Activated CD8-positive, alpha-beta memory T cell treated with anti-CD3 and anti-CD28 coated beads, Interleukin-2, amount 50 U/mL, for 48 hours (primary cell): ENCODE results near the gene MRS2.

Source experiments
- DNase-seq: peaks from one replicate; pipeline ENCODE4 v3.0.0-alpha.2; 2020

Gene MRS2

GRCh38 chr6:24432611-24433010 lies 29.9 kb downstream of the MRS2 start:
- DNase-seq: no peak

- no peak for DNase-seq
These were observed 34.2 kb downstream of the MRS2 start for GRCh38 chr6:24436979-24437378.

GRCh38 chr6:24439858-24440539 lies 37.3 kb downstream of the MRS2 start:
- DNase-seq: no peak

DNA sequence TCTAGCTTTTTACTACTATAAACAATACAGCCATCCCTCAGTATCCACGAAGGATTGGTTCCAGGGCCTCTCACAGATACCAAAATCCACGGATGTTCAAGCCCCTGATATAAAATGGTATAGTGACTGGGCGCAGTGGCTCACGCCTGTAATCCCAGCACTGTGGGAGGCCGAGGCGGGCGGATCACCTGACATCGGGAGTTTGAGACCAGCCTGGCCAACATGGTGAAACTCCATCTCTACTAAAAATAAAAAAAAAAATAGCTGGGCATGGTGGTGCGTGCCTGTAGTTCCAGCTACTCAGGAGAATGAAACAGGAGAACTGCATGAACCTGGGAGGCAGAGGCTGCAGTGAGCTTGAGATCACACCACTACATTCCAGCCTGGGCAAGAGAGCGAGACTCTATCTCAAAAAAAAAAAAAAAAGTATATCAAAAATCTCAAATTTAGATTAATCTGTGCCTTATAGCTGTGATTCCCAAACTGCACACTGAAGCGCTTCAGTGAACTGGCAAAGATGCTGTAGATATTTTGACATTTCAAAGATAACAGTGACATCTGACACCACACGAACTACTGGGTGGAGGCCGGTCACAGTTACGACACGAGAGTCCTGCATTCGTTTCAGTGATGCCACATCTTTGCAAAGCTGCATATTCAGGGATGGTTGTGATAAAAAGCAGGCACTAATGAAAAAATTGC lies 38.3 kb downstream of the MRS2 start:
- no peak for DNase-seq

GRCh38 chr6:24441599-24441904 lies 38.8 kb downstream of the MRS2 start:
- no peak for DNase-seq

- no peak for DNase-seq
These were observed 41.9 kb downstream of the MRS2 start for GRCh38 chr6:24444588-24444987.

DNA sequence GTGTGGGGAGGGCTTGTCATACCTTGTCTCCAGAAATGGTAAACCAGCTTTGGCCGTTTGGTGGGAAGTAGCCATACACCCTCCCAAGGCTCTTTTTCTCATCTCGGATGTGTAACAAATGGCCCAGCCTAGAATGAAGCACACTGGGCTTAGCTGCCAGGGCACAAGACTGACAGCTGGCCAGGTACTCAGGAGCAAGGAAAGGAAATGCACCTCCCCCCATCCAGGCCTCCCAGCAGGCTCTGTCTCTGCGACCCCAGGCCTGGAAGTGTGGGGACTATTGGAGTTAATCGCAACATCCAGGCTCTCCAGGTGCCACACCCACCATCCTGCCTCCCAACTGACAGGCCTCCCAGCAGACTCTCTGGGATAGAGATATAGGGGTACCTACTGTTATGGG lies 43.0 kb downstream of the MRS2 start:
- no peak for DNase-seq

DNA sequence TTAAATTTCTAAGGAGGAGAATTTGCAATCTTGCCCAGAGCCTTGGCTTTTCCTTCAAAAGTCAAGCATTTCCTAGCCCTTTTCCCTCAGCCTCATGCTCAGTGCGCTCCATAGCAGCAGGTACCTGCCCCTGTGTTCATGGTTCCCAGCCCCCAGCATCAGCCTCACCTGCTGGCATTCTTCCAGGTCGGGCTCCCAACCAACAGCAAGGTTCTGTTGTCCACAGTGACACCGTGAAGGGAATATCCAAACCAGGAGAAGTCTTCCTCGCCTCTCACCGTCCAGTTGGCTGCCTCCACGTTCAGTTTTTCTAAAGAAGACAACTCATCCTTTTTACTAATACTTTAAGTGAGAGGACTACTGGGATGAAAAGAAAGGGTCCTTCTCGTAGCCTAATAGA lies 43.9 kb downstream of the MRS2 start:
- DNase-seq: no peak

DNA sequence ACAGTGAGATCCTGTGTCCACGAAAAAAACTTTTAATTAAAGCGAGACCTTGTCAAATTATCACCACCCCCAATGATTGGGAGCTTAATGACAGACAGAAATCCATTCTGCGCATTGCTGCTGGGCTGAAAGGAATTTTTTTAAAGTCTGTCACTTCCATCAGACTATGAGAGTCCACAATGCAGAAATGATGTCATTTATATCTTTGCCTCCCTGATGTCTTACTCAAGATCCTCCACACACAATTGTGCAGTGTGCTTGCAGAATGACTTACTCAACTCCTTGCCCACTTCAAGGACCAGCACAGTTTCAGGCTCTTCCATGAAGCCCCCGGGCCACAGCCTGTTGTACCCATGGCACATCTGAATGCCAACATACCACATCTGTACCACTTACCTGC lies 45.7 kb downstream of the MRS2 start:
- DNase-seq: no peak

DNA sequence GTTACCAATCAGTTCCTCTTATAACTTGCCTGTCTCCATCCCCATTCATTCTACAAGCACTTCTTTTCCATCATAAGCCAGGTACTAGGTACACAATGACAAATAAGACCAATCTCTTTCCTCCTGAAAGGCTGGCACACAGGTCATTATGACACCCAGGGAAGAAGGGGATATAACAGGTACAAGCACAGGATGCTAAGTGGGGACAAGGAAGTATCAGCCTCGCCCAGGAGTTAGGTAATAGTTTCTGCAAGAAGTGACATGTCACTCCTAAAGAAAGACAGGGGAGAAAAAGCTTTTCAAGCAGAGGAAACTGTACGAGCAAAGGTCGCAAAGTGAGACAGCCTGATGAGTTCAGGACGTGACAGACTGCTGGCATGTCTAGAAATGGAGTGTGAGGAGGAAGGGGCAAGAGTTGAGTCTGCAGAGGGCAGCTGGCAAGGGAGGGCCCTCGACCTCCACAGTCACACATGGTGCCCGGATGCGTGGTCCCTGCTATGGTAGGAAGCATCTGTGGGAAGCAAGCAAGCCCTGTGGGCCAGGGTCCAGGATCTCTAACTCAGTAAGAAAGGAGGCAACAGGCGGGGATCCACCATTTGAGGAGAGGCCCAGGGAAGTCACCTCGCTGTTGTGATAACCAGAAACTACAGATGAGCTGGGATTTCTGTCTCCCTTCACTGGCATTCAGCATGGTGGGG lies 46.2 kb downstream of the MRS2 start:
- DNase-seq: no peak

GRCh38 chr6:24451581-24452388 lies 49.0 kb downstream of the MRS2 start:
- DNase-seq: no peak

DNA sequence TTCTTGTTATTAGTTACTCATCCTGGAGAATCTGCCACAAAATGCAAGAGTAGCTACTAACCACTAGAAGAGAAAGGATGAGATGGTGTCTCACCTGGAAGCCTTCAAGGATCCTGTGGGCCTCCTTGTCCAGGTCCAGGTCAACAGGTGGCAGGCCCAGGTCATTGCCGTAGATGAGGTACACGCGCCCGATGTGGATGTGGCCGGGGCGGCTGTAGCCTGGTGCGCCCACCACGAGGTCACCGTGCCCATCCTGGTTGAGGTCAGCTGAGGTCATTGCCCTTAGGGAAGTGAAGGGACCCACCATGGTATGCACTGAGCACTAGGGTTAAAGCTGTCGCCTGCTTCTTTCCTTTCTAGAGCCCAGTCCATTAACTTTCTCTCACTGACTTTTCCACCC lies 51.2 kb downstream of the MRS2 start:
- DNase-seq: no peak

DNA sequence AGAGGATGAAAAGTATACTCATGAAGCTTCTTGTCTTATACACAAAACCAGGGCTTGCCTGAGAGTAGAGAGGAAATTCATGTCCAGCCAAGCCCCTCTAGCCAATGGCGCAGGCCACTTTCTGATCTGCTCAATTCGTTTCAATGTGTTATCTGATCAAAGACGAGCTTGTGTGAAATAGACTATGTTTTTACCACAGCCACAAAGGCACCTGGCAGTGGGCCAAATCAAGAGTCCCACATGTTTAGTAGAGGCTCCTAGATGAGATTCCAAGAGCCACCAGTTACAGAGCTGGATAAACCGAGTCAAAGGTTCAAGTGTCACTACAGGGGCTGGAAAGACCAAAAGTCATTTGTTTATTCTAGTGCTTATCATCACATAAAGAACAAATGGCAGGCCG lies 51.7 kb downstream of the MRS2 start:
- no peak for DNase-seq

DNA sequence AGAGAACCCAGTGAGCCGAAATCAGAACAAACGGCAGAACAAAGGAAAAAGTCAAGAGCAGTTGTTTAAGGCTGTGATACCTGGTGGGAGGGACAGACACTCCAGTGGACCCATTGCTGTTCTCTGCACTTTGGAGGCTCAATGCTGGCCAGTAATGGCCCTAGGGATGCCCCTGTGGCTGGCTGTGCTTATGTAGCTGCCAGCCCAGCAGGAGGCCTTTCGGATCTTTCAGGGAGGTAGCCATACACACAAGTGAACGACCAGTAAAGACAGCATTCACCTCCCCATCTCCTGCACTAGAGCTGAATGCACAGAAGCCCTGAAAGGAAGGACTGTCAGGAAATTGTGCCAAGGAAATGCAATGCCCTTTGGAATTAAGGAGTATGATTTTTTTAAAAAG lies 52.3 kb downstream of the MRS2 start:
- no peak for DNase-seq

- no peak for DNase-seq
These were observed 55.4 kb downstream of the MRS2 start for GRCh38 chr6:24458134-24458533.

- no peak for DNase-seq
These were observed 56.2 kb downstream of the MRS2 start for GRCh38 chr6:24458941-24459340.

DNA sequence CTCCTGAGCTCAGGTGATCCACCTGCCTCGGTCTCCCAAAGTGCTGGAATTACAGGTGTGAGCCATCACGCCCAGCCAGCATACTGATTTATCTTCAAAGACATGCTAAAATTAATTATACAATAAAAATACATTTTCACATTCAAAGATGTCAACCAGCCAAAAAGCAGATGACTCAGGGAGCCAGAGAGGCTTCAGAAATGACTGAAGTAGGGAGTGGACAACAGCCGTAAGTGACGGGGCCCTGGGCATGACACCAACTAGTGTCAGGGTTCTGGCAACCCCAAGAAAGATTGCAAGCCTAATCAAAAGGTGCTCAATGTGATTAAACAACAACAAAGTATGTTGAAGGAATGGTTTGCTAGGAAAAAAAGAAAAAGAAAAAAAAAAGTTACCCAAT lies 58.2 kb downstream of the MRS2 start:
- peak; percentile 28 for DNase-seq

DNA sequence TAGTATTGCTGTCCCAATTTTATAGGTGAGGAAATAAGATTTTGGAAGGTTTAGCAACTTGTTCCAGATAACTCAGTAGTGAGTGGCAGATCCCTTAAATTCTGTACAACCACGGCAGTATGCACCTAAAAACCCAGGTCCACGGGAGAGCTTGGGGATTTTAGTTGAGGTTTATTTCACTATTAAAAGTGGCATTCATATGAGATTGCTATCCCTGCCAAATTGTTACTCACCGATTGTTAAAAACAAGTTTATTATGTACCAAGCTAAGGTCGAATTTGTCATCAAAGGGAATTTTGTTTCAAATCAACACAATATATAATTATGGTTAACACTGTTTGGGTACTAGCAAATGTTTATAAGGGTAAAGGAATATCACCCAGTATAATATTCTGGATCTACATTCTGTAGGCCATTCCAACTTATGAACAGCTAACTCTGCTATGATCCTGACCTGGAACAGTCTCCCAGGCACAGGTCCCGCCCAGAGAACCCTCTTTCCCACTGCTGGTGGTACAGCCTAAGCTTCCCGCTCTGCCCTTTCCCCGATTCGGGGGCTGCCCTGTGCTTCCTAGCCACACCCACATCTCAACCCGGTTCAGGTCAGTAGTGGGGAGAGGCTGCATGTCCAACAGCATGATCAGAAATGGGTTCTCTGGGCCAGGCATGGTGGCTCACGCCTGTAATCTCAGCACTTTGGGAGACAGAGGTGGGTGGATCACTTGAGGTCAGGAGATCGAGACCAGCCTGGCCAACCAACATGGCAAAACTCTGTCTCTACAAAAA lies 61.7 kb downstream of the MRS2 start:
- DNase-seq: no peak

DNA sequence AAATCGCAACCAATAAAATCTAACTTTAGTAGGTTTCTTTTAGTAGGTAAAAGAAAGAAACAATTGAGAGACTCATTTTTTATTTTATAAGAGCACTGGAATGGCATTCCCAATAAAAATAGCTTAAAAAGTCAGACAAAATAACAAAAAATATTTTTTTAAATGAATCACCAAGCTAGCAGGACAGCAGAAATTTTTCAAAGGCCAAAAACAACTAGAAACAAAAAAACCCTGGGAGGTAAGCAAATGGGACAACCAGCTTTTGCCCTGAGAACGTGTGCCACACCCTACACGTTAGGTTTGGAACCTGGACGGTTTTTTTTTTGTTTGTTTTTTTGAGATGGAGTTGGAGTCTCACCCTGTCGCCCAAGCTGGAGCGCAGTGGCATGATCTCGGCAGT lies 67.1 kb downstream of the MRS2 start:
- no peak for DNase-seq

DNA sequence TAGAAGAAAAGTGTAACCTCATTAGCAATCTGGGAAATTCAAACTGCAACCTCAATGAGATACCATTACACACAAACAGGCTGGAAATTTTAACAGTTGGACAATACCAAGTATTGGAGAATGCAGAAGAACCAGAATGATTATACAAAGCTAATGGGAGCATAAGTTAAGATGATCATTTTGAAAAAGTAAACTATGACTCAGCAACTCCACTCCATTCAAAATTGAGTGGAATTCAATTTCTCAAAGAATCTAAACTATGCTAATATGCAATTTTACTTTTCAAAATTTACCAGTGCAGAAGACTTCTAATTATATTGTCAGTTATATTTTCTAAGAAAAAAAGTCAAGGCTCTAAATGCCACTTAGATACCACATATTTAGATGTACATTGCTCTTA lies 69.4 kb downstream of the MRS2 start:
- no peak for DNase-seq
